ENCODE data around the gene FGF13. TPM values are rescaled to one million over a fixed set of nuclear protein-coding genes. Genes with fewer than 3 reads are reported as not detected.

FGF13 gene
- total and polyA plus RNA-seq, 2 of the 13 experiments (the other 11 are each of a cell fraction or from before 2014, with no cell fraction given): 0.09 to 0.33 TPM

GRCh38 chrX:138638996-138639395 is 72.5 kb downstream of the FGF13 start:
- ChIA-PET CTCF (ENCODE audit: low intra/inter-chr PET ratio, low total read pairs) (no interaction called here), POLR2A (no interaction called here)
- Histone ChIP-seq H3K27me3 (ENCODE audit: control insufficient read depth in 1 of 2, insufficient read depth in 2 of 2, low read length in 2 of 2) (no peaks in the 10 kb centered on the region), H3K27ac (ENCODE audit: extremely low read length, insufficient read depth, low read length) (no peak overlapping the region), H2AFZ (ENCODE audit: low read length) (no peak overlapping the region), H3K9me3 (ENCODE audit: low read length) (peaks cover 33% of the 10 kb centered on the region), H4K20me1 (ENCODE audit: insufficient read depth, low read length) (no peaks in the 10 kb centered on the region), H3K4me3 (replicated peaks in 1 of 3; ENCODE audit: insufficient read depth in 1 of 3, low read depth in 2 of 3, low read length in 3 of 3) (no peak overlapping the region), H3K79me2 (ENCODE audit: insufficient read depth, low read length) (no peaks in the 10 kb centered on the region), H3K4me1 (ENCODE audit: insufficient read depth, low read length) (no peaks in the 10 kb centered on the region), H3K9ac (ENCODE audit: insufficient read depth, low read depth, low read length) (no peak overlapping the region), H3K4me2 (ENCODE audit: low read depth, low read length) (no peak overlapping the region), H3K36me3 (replicated peaks in 1 of 2; ENCODE audit: control insufficient read depth in 1 of 2, insufficient read depth in 2 of 2, low read length in 2 of 2) (no peaks in the 10 kb centered on the region)
- no peak for ATAC-seq
- intact Hi-C loops (cut with micrococcal nuclease; ENCODE audit: unreplicated experiment): no loop called here
- FAIRE-seq: no peak
- no peak for DNase-seq (ENCODE audit: low spot score)
- in situ Hi-C loops (cut with HindIII; ENCODE audit: extremely low pct_ligation_motif_present, low pct_unique_long_range_greater_than_20kb): no loop called here
- BruUV-seq (replicated peaks): no TSS peak
- WGBS (ENCODE audit: low lambda C conversion rate): 0% methylated on average over 2 of the region's 2 CpGs
- no peak for TF ChIP-seq CREM (IDR thresholded peaks at IDR 0.05)
- no peak for TF ChIP-seq CREM (CRISPR knock-in tag; IDR thresholded peaks at IDR 0.05)
- no peak for TF ChIP-seq ZNF577 (CRISPR knock-in tag; IDR thresholded peaks at IDR 0.05; ENCODE audit: borderline replicate concordance, low read depth)
- TF ChIP-seq ARID3A (IDR thresholded peaks at IDR 0.05; ENCODE audit: low read depth, low read length): no peak
- no peak for TF ChIP-seq HDAC6 (IDR thresholded peaks at IDR 0.05; ENCODE audit: low read depth, low read length)
- TF ChIP-seq KDM4B (CRISPR knock-in tag; IDR thresholded peaks at IDR 0.05): no peak
- no peak for TF ChIP-seq KLF11 (CRISPR knock-in tag; IDR thresholded peaks at IDR 0.05)
- TF ChIP-seq ZNF543 (CRISPR knock-in tag; IDR thresholded peaks at IDR 0.05): no peak
- no peak for TF ChIP-seq ZNF512B (CRISPR knock-in tag; IDR thresholded peaks at IDR 0.05; ENCODE audit: borderline replicate concordance)
- no peak for TF ChIP-seq IRF1 (CRISPR knock-in tag; IDR thresholded peaks at IDR 0.05; ENCODE audit: low read depth)
- TF ChIP-seq STAT5B (CRISPR knock-in tag; IDR thresholded peaks at IDR 0.05): no peak
- TF ChIP-seq REXO4 (CRISPR knock-in tag; IDR thresholded peaks at IDR 0.05; ENCODE audit: borderline replicate concordance): no peak
- TF ChIP-seq FOXA3 (CRISPR knock-in tag; IDR thresholded peaks at IDR 0.05): no peak
- no peak for TF ChIP-seq SKI (IDR thresholded peaks at IDR 0.05; ENCODE audit: partially characterized antibody)
- TF ChIP-seq MAFF (IDR thresholded peaks at IDR 0.05; ENCODE audit: low read depth, low read length): no peak
- TF ChIP-seq ZBTB20 (CRISPR knock-in tag; IDR thresholded peaks at IDR 0.05; ENCODE audit: borderline replicate concordance, low read depth): no peak
- TF ChIP-seq FOXJ3 (CRISPR knock-in tag; IDR thresholded peaks at IDR 0.05; ENCODE audit: borderline replicate concordance): no peak

Measured in HepG2 (cell line).